ENCODE measurements around the gene GSK3B. TPM values are rescaled to one million over a fixed set of nuclear protein-coding genes. Genes with fewer than 3 reads are reported as not detected.

The GSK3B gene
- total and polyA plus RNA-seq, 2 donors from 2014 or later, result 6.4 to 52.1 TPM

GRCh38 chr3:119976214-119976613 lies 118.0 kb downstream of the GSK3B start:
- FAIRE-seq, result no peak
- TF ChIP-seq, protein P1, sequence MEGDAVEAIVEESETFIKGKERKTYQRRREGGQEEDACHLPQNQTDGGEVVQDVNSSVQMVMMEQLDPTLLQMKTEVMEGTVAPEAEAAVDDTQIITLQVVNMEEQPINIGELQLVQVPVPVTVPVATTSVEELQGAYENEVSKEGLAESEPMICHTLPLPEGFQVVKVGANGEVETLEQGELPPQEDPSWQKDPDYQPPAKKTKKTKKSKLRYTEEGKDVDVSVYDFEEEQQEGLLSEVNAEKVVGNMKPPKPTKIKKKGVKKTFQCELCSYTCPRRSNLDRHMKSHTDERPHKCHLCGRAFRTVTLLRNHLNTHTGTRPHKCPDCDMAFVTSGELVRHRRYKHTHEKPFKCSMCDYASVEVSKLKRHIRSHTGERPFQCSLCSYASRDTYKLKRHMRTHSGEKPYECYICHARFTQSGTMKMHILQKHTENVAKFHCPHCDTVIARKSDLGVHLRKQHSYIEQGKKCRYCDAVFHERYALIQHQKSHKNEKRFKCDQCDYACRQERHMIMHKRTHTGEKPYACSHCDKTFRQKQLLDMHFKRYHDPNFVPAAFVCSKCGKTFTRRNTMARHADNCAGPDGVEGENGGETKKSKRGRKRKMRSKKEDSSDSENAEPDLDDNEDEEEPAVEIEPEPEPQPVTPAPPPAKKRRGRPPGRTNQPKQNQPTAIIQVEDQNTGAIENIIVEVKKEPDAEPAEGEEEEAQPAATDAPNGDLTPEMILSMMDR (IDR thresholded peaks at IDR 0.05; ENCODE audit: borderline replicate concordance, extremely low read depth, insufficient read depth), result no peak
- no peak for DNase-seq
- Histone ChIP-seq H3K9me3 (ENCODE audit: control insufficient read depth in 2 of 3, insufficient read depth in 1 of 3, low read length in 3 of 3) (no peaks in the 10 kb centered on the region), H3K9ac (ENCODE audit: low read length in 3 of 3) (no peak overlapping the region), H3K36me3 (ENCODE audit: control insufficient read depth in 2 of 3, insufficient read depth in 3 of 3, low read length in 3 of 3) (no peaks in the 10 kb centered on the region), H3K27ac (ENCODE audit: low read depth in 2 of 2, low read length in 2 of 2) (no peak overlapping the region), H3K27me3 (ENCODE audit: control insufficient read depth, insufficient read depth, low read length) (no peaks in the 10 kb centered on the region), H3K4me1 (ENCODE audit: control insufficient read depth in 2 of 3, insufficient read depth in 2 of 3, low read depth in 1 of 3, low read length in 3 of 3) (peaks cover 0 to 5% (median 0%) of the 10 kb centered on the region in 3 donors), H3K4me3 (ENCODE audit: low read length in 3 of 3) (no peak overlapping the region)
- intact Hi-C loops (cut with DNase I), result no loop called here

DNA sequence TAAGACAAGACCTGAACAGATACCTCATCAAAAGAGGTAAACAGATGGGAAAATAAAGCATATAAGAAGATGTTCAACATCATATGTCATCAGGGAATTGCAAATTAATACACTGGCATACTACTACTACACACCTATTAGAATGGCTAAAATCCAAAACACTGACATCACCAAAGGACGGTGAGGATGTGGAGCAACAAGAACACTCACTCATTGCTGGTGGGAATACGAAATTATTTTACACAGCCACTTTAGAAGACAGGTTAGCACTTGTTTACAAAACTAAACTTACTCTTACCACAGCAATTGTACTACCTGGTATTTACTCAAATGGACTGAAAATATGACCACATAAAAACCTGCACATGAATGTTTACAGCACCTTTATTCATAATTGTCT lies 119.6 kb downstream of the GSK3B start:
- H3K4me3 ChIP-seq (ENCODE audit: low read length in 3 of 3), result no peak overlapping the region
- H3K4me1 ChIP-seq (ENCODE audit: control insufficient read depth in 2 of 3, insufficient read depth in 2 of 3, low read depth in 1 of 3, low read length in 3 of 3), result peaks cover 0 to 5% (median 0%) of the 10 kb centered on the region in 3 donors
- no peaks in the 10 kb centered on the region for H3K9me3 ChIP-seq (ENCODE audit: control insufficient read depth in 2 of 3, insufficient read depth in 1 of 3, low read length in 3 of 3)
- TF ChIP-seq, protein P1 (IDR thresholded peaks at IDR 0.05; ENCODE audit: borderline replicate concordance, extremely low read depth, insufficient read depth), result no peak
- intact Hi-C loops (cut with DNase I), result no loop called here
- DNase-seq, result no peak
- no peak for FAIRE-seq
- no peaks in the 10 kb centered on the region for H3K27me3 ChIP-seq (ENCODE audit: control insufficient read depth, insufficient read depth, low read length)
- H3K9ac ChIP-seq (ENCODE audit: low read length in 3 of 3), result no peak overlapping the region
- H3K36me3 ChIP-seq (ENCODE audit: control insufficient read depth in 2 of 3, insufficient read depth in 3 of 3, low read length in 3 of 3), result no peaks in the 10 kb centered on the region
- H3K27ac ChIP-seq (ENCODE audit: low read depth in 2 of 2, low read length in 2 of 2), result no peak overlapping the region

DNA sequence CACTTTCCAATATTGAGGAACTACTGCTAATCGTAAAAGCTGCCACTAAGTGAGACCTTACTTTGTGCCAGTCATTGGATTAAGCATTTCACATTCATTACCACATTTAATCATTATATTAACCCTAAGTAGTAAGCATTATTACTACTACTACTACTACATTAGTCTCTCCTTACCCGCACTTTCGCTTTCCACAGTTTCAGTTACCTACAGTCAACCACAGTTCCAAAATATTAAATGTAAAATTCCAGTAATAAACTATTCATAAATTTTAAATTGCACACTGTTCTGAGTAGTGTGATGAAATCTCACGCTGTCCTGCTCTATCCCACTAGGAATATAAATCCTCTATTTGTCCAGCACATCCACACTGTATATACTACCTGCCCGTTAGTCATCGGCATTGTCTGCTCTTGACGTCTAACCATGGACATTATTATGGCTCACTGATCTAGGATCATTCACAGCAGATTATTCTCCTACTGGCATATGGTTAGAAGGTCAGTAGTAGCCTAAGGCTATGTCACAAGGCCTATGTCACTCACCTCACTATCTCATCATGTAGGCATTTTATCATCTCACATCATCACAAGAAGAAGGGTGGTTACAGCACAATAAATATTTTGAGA lies 121.1 kb downstream of the GSK3B start:
- H3K4me1 ChIP-seq (ENCODE audit: control insufficient read depth in 2 of 3, insufficient read depth in 2 of 3, low read depth in 1 of 3, low read length in 3 of 3), result no peaks in the 10 kb centered on the region
- no peak overlapping the region for H3K4me3 ChIP-seq (ENCODE audit: low read length in 3 of 3)
- intact Hi-C loops (cut with DNase I), result no loop called here
- no peak for DNase-seq
- no peaks in the 10 kb centered on the region for H3K27me3 ChIP-seq (ENCODE audit: control insufficient read depth, insufficient read depth, low read length)
- FAIRE-seq, result no peak
- no peaks in the 10 kb centered on the region for H3K9me3 ChIP-seq (ENCODE audit: control insufficient read depth in 2 of 3, insufficient read depth in 1 of 3, low read length in 3 of 3)
- no peak overlapping the region for H3K9ac ChIP-seq (ENCODE audit: low read length in 3 of 3)
- TF ChIP-seq, protein P1 (IDR thresholded peaks at IDR 0.05; ENCODE audit: borderline replicate concordance, extremely low read depth, insufficient read depth), result no peak
- H3K36me3 ChIP-seq (ENCODE audit: control insufficient read depth in 2 of 3, insufficient read depth in 3 of 3, low read length in 3 of 3), result no peaks in the 10 kb centered on the region
- H3K27ac ChIP-seq (ENCODE audit: low read depth in 2 of 2, low read length in 2 of 2), result no peak overlapping the region

- intact Hi-C loops (cut with DNase I), result no loop called here
- no peaks in the 10 kb centered on the region for H3K27me3 ChIP-seq (ENCODE audit: control insufficient read depth, insufficient read depth, low read length)
- H3K27ac ChIP-seq (ENCODE audit: low read depth in 2 of 2, low read length in 2 of 2), result no peak overlapping the region
- no peaks in the 10 kb centered on the region for H3K4me1 ChIP-seq (ENCODE audit: control insufficient read depth in 2 of 3, insufficient read depth in 2 of 3, low read depth in 1 of 3, low read length in 3 of 3)
- H3K9ac ChIP-seq (ENCODE audit: low read length in 3 of 3), result no peak overlapping the region
- no peaks in the 10 kb centered on the region for H3K9me3 ChIP-seq (ENCODE audit: control insufficient read depth in 2 of 3, insufficient read depth in 1 of 3, low read length in 3 of 3)
- TF ChIP-seq, protein P1 (IDR thresholded peaks at IDR 0.05; ENCODE audit: borderline replicate concordance, extremely low read depth, insufficient read depth), result no peak
- FAIRE-seq (no peak), DNase-seq (no peak)
- H3K4me3 ChIP-seq (ENCODE audit: low read length in 3 of 3), result no peak overlapping the region
- H3K36me3 ChIP-seq (ENCODE audit: control insufficient read depth in 2 of 3, insufficient read depth in 3 of 3, low read length in 3 of 3), result no peaks in the 10 kb centered on the region
Observed at GRCh38 chr3:119969759-119970158, 124.5 kb downstream of the GSK3B start.

Data from kidney (tissue), 14 donors.